ENCODE results near the gene SV2C. TPM values are rescaled to one million over a fixed set of nuclear protein-coding genes. Genes with fewer than 3 reads are reported as not detected.

SV2C gene
- total RNA-seq, 4 donors from 2014 or later = 0.18 to 0.85 (median 0.27) TPM; not detected in 1

DNA sequence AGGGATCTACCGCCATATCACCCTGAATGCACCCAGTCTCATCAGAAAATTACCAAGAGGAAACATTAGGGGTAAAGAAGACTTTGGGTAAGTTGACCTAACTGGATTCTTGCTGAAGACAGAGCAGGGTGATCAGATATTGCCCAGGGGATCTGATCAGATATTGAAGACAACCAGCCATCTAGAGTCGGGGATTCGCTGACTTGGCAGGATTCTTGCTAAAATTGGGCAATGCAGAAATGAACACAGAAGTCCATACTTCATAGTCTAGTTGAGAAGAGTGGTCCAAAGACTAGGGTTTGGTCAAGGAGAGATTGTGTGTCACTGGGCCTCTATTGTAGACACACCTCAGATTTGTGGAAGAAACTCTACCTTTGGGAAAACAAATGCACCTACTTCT, 107.2 kb downstream of the SV2C start:
- H3K9me3 ChIP-seq = no peaks in the 10 kb centered on the region
- no peaks in the 10 kb centered on the region for H3K4me1 ChIP-seq
- no peak overlapping the region for H3K4me3 ChIP-seq
- H3K36me3 ChIP-seq = no peaks in the 10 kb centered on the region
- no peak overlapping the region for H3K27ac ChIP-seq
- TF ChIP-seq POLR2A (IDR thresholded peaks at IDR 0.05) = no peak
- TF ChIP-seq, protein P1, sequence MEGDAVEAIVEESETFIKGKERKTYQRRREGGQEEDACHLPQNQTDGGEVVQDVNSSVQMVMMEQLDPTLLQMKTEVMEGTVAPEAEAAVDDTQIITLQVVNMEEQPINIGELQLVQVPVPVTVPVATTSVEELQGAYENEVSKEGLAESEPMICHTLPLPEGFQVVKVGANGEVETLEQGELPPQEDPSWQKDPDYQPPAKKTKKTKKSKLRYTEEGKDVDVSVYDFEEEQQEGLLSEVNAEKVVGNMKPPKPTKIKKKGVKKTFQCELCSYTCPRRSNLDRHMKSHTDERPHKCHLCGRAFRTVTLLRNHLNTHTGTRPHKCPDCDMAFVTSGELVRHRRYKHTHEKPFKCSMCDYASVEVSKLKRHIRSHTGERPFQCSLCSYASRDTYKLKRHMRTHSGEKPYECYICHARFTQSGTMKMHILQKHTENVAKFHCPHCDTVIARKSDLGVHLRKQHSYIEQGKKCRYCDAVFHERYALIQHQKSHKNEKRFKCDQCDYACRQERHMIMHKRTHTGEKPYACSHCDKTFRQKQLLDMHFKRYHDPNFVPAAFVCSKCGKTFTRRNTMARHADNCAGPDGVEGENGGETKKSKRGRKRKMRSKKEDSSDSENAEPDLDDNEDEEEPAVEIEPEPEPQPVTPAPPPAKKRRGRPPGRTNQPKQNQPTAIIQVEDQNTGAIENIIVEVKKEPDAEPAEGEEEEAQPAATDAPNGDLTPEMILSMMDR (IDR thresholded peaks at IDR 0.05) = no peak
- no peaks in the 10 kb centered on the region for H3K27me3 ChIP-seq
- DNase-seq = no peak

DNA sequence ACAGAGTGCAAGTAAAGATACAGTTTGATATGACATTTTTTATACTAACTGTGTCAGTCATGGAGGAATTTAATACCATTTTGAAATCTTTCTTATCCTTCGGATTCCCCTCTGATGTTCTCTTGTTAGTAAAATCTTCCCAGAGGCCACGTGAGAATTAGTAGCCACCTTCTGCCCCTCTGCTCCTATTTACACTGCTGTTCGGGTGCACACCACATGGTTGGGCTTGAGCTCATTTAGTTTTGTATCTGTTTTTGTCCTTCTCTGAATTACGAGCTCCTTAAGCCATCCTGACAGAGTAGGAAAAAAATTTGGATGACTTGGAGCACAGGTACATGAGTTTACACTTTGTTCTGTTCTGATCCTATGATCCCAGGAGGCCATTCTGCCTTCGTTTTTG, 109.7 kb downstream of the SV2C start:
- TF ChIP-seq, protein P1 (IDR thresholded peaks at IDR 0.05) = no peak
- TF ChIP-seq POLR2A (IDR thresholded peaks at IDR 0.05) = no peak
- H3K27ac ChIP-seq = no peak overlapping the region

GRCh38 chr5:76193635-76194034, 110.5 kb downstream of the SV2C start:
- H3K36me3 ChIP-seq = no peaks in the 10 kb centered on the region
- H3K9me3 ChIP-seq = no peaks in the 10 kb centered on the region
- H3K27me3 ChIP-seq = no peaks in the 10 kb centered on the region
- no peak overlapping the region for H3K27ac ChIP-seq
- no peaks in the 10 kb centered on the region for H3K4me1 ChIP-seq
- H3K4me3 ChIP-seq = no peak overlapping the region
- DNase-seq = no peak
- no peak for TF ChIP-seq POLR2A (IDR thresholded peaks at IDR 0.05)
- TF ChIP-seq, protein P1 (IDR thresholded peaks at IDR 0.05) = no peak

More for the DNA sequence above, 109.7 kb downstream of the SV2C start:
- no peaks in the 10 kb centered on the region for H3K27me3 ChIP-seq
- H3K4me3 ChIP-seq = no peak overlapping the region
- no peaks in the 10 kb centered on the region for H3K4me1 ChIP-seq
- no peaks in the 10 kb centered on the region for H3K36me3 ChIP-seq
- no peaks in the 10 kb centered on the region for H3K9me3 ChIP-seq
- no peak for DNase-seq

GRCh38 chr5:76194340-76194739, 111.2 kb downstream of the SV2C start:
- Histone ChIP-seq H3K27ac (no peak overlapping the region), H3K4me1 (peaks cover 0 to 1% (median 0%) of the 10 kb centered on the region in 4 donors), H3K27me3 (no peaks in the 10 kb centered on the region), H3K36me3 (no peaks in the 10 kb centered on the region), H3K9me3 (no peaks in the 10 kb centered on the region), H3K4me3 (no peak overlapping the region)
- DNase-seq = no peak
- TF ChIP-seq, protein P1 (IDR thresholded peaks at IDR 0.05) = no peak
- no peak for TF ChIP-seq POLR2A (IDR thresholded peaks at IDR 0.05)

DNA sequence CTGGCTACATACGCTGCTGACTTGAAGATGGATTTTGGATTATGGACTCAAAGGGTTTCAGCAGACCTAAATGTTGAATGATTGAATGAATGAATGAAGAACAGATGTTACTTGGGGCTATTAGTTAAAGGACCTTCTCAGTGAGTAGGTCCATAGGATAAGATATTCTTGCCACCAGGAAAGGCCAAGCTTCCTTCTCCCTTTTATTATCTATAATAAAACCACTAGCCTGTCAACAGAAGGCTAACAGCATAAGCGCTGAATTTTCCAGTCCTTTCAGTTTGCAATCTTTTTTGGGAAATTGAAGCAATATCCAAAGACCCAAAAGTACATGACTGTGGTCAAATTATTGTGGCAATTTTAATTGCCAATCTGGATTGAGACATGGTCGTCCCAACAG, 113.3 kb downstream of the SV2C start:
- no peak for TF ChIP-seq POLR2A (IDR thresholded peaks at IDR 0.05)
- TF ChIP-seq, protein P1 (IDR thresholded peaks at IDR 0.05) = no peak
- no peaks in the 10 kb centered on the region for H3K36me3 ChIP-seq
- no peaks in the 10 kb centered on the region for H3K9me3 ChIP-seq
- no peak for DNase-seq
- H3K4me3 ChIP-seq = no peak overlapping the region
- H3K27me3 ChIP-seq = no peaks in the 10 kb centered on the region
- no peak overlapping the region for H3K27ac ChIP-seq
- H3K4me1 ChIP-seq = peaks cover 0 to 4% (median 0%) of the 10 kb centered on the region in 4 donors
